Measurements from ENCODE around the gene RPL41. TPM values are rescaled to one million over a fixed set of nuclear protein-coding genes. Genes with fewer than 3 reads are reported as not detected.

Gene RPL41
- total RNA-seq, 6 experiments from 2014 or later: 516 to 1,547 (median 1,257) TPM

DNA sequence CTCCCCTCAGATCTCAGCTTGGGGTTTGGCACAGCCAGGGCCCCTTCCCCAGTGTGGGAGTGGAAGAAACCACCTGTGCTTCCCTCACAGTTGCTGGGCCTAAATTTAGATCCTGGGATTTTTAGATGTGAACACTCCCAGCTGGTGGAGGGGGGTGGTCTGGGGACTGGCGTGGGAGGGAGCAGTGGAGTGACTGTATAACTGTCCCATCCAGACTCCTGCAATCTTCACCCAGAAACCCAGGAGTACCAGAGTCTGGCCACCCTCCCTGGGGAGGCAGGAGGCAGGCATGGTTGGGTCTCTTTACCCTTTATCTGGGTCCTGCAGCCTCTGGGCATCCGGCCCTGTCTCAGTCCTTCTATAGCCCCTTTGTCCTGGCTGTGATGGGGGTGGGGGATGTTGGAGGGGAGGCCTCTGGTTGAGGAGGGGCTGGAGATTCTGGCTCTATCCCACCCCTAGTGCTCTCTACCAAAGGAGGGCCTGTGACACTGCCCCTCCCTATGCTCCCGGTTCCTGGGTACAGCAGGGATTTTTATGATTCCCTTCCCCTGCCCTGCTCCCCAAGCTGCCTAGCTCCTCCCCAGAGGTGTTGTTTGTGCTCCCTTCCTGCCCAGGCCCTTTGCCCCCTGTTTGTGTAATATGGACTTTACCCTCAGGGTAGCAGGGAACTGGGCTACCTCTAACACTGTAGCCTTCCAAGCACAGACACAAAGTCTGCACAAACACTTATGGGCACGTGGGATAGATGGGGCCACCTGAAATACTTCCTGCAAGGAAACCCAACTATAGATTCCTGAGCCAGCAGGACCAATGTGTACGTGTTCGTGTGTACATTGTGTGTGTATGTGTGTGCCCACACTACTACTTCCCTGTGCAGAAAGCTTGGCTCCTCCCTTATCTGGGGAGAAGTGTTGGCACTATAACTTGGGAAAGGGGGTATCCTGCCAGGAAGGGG is 34.8 kb upstream of the RPL41 start:
- ATAC-seq (peak; percentile 51 to 70 (median 59)), DNase-seq (peak; percentile 68 to 94 (median 83))
- peaks cover 0 to 53% (median 17%) of the 10 kb centered on the region in 4 donors for H3K4me1 ChIP-seq
- H3K9me3 ChIP-seq: no peaks in the 10 kb centered on the region
- peak; percentile 85 for TF ChIP-seq POLR2A (IDR thresholded peaks at IDR 0.05)
- TF ChIP-seq, protein P1, sequence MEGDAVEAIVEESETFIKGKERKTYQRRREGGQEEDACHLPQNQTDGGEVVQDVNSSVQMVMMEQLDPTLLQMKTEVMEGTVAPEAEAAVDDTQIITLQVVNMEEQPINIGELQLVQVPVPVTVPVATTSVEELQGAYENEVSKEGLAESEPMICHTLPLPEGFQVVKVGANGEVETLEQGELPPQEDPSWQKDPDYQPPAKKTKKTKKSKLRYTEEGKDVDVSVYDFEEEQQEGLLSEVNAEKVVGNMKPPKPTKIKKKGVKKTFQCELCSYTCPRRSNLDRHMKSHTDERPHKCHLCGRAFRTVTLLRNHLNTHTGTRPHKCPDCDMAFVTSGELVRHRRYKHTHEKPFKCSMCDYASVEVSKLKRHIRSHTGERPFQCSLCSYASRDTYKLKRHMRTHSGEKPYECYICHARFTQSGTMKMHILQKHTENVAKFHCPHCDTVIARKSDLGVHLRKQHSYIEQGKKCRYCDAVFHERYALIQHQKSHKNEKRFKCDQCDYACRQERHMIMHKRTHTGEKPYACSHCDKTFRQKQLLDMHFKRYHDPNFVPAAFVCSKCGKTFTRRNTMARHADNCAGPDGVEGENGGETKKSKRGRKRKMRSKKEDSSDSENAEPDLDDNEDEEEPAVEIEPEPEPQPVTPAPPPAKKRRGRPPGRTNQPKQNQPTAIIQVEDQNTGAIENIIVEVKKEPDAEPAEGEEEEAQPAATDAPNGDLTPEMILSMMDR (IDR thresholded peaks at IDR 0.05): no peak
- peaks cover 0 to 35% (median 17%) of the 10 kb centered on the region in 4 donors for H3K36me3 ChIP-seq
- intact Hi-C loops (cut with DNase I): no loop called here
- peak overlapping the region; percentile 91 to 99 (median 93) for H3K27ac ChIP-seq
- H3K27me3 ChIP-seq: no peaks in the 10 kb centered on the region
- WGBS (ENCODE audit: insufficient coverage, low coverage, low lambda C conversion rate, missing lambda C conversion rate): 6% methylated on average over 4 of the region's 6 CpGs
- peak overlapping the region; percentile 82 to 92 (median 90) for H3K4me3 ChIP-seq

DNA sequence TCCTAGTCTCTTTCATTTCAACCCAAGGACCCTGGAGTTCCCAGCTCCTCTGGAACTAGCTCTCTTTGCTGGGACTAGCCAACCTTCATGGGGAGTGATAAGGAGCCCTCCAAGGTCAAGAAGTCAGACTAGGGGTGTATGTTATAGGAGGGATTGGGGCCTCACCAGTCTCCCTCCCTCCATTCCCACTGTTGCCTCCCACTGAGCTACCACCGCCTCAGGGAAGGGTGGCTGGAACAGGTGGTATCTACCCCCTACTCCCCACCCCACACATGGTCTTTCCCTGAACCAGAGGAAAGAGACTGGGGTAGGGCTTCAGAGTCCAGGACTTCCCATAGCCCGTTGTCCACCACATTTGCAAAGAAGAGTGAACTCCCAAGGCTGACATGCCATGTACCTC is 34.1 kb upstream of the RPL41 start:
- intact Hi-C loops (cut with DNase I): no loop called here
- H3K27ac ChIP-seq: peak overlapping the region; percentile 91 to 99 (median 93)
- DNase-seq (no peak), ATAC-seq (no peak)
- no peaks in the 10 kb centered on the region for H3K9me3 ChIP-seq
- H3K27me3 ChIP-seq: no peaks in the 10 kb centered on the region
- no peak for TF ChIP-seq POLR2A (IDR thresholded peaks at IDR 0.05)
- TF ChIP-seq, protein P1 (IDR thresholded peaks at IDR 0.05): no peak
- WGBS (ENCODE audit: insufficient coverage, low coverage, low lambda C conversion rate, missing lambda C conversion rate): 10% methylated on average over 1 of the region's 2 CpGs
- peak overlapping the region; percentile 82 to 92 (median 90) for H3K4me3 ChIP-seq
- peaks cover 0 to 40% (median 19%) of the 10 kb centered on the region in 4 donors for H3K36me3 ChIP-seq
- peaks cover 0 to 59% (median 21%) of the 10 kb centered on the region in 4 donors for H3K4me1 ChIP-seq

DNA sequence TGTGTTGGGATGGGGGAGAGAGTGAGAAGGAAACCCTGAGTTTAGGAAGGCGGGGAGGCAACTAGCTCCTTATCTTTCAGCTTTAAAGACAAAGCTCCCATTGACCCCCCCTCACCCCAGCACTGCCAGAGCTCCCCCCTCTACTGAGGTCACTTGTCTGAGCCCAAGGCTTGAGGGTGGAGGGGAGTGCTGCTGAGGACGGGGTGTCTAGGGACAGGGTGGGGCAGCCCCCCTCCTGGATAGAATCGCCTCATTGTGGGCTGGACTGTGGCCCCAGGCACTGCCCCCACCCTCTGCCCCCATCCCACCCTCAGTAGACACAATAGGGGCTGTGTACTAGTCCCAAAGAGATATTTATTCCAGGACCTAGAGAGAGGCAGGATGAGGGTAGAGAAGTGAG is 33.5 kb upstream of the RPL41 start:
- peak overlapping the region in 2 of 3 donors; percentile 90 to 92 for H3K4me3 ChIP-seq
- H3K4me1 ChIP-seq: peaks cover 0 to 60% (median 22%) of the 10 kb centered on the region in 4 donors
- H3K27ac ChIP-seq: peak overlapping the region in 2 of 3 donors; percentile 93 to 99

DNA sequence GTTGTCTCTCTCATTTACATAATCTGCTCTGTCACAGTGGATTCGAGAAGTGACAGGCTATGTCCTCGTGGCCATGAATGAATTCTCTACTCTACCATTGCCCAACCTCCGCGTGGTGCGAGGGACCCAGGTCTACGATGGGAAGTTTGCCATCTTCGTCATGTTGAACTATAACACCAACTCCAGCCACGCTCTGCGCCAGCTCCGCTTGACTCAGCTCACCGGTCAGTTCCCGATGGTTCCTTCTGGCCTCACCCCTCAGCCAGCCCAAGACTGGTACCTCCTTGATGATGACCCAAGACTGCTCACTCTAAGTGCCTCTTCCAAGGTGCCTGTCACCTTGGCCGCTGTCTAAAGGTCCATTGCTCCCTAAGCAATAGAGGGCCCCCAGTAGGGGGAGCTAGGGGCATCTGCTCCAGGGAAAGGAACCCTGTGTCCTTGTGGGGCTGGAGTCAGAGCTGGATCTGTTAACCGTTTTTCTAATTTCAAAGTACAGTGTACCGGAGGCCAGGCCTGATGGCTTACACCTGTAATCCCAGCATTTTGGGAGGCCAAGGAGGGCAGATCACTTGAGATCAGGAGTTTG is 31.4 kb upstream of the RPL41 start:
- peak in 1 of 4 donors; percentile 2 for ATAC-seq
- Histone ChIP-seq H3K4me1 (peaks cover 0 to 52% (median 22%) of the 10 kb centered on the region in 4 donors), H3K4me3 (no peak overlapping the region), H3K9me3 (no peaks in the 10 kb centered on the region), H3K27me3 (no peaks in the 10 kb centered on the region), H3K36me3 (peaks cover 0 to 67% (median 33%) of the 10 kb centered on the region in 4 donors), H3K27ac (peak overlapping the region; percentile 36 to 47 (median 40))
- no peak for TF ChIP-seq POLR2A (IDR thresholded peaks at IDR 0.05)
- TF ChIP-seq, protein P1 (IDR thresholded peaks at IDR 0.05): peak; percentile 16 to 35 (median 23)
- WGBS (ENCODE audit: insufficient coverage, low coverage, low lambda C conversion rate, missing lambda C conversion rate): 74% methylated on average over 9 of the region's 15 CpGs
- intact Hi-C loops (cut with DNase I): no loop called here
- DNase-seq: peak in 2 of 3 donors; percentile 54 to 68

More for the DNA sequence above, 33.5 kb upstream of the RPL41 start:
- 31% methylated on average over 3 of the region's 3 CpGs for WGBS (ENCODE audit: insufficient coverage, low coverage, low lambda C conversion rate, missing lambda C conversion rate)
- ATAC-seq (no peak), DNase-seq (no peak)
- Histone ChIP-seq H3K27me3 (no peaks in the 10 kb centered on the region), H3K9me3 (no peaks in the 10 kb centered on the region), H3K36me3 (peaks cover 0 to 46% (median 22%) of the 10 kb centered on the region in 4 donors)
- intact Hi-C loops (cut with DNase I): no loop called here
- TF ChIP-seq POLR2A (IDR thresholded peaks at IDR 0.05): no peak
- TF ChIP-seq, protein P1 (IDR thresholded peaks at IDR 0.05): no peak

Measured in right lobe of liver (tissue), 6 donors.